CD14-positive monocyte (primary cell): ENCODE data around the gene PRDX6. TPM values are rescaled to one million over a fixed set of nuclear protein-coding genes. Genes with fewer than 3 reads are reported as not detected.

ENCODE experiments used
- DNase-seq, 3 donors: peaks; one replicate each; pipeline ENCODE4 v3.0.0-alpha.2; 2011 to 2022
- H2AFZ ChIP-seq: 2 replicates; pipeline ENCODE4 v1.6.0; 2012; ENCODE audit warnings: mild to moderate bottlenecking, low read depth, low read length, inconsistent platforms; ENCODE audit not compliant: insufficient read depth, poor library complexity, severe bottlenecking
- H3K27ac ChIP-seq, 2 donors: 1 replicate in 1 of 2; 2 replicates in 1 of 2; pipeline ENCODE4 v1.5.1; 2012 to 2013; ENCODE audit warnings: low read length in 2 of 2, control low read depth in 1 of 2, inconsistent platforms in 1 of 2, low read depth in 1 of 2, mild to moderate bottlenecking in 1 of 2
- H3K27me3 ChIP-seq, 2 donors: one replicate each; pipeline versions ENCODE4 v1.6.0 to v1.6.1; 2011 to 2013; ENCODE audit warnings: low read length in 2 of 2; ENCODE audit not compliant: control insufficient read depth in 2 of 2, insufficient read depth in 2 of 2
- H3K36me3 ChIP-seq, 2 donors: replicated peaks in 1 of 2; 1 replicate in 1 of 2; 2 replicates in 1 of 2; pipeline versions ENCODE4 v1.5.1 to v1.6.1; 2012 to 2013; ENCODE audit warnings: low read length in 2 of 2, control low read depth in 1 of 2, inconsistent platforms in 1 of 2, mild to moderate bottlenecking in 1 of 2; ENCODE audit not compliant: insufficient read depth in 2 of 2, control insufficient read depth in 1 of 2
- H3K4me1 ChIP-seq, 2 donors: 1 replicate in 1 of 2; 2 replicates in 1 of 2; pipeline versions ENCODE4 v1.5.1 to v1.6.1; 2012 to 2013; ENCODE audit warnings: low read length in 2 of 2, control low read depth in 1 of 2, inconsistent platforms in 1 of 2, mild to moderate bottlenecking in 1 of 2, moderate library complexity in 1 of 2; ENCODE audit not compliant: insufficient read depth in 2 of 2, control insufficient read depth in 1 of 2
- H3K4me2 ChIP-seq: replicated peaks from 2 replicates; pipeline ENCODE3; 2012; ENCODE audit warnings: low read length, moderate library complexity, mild to moderate bottlenecking; ENCODE audit not compliant: poor library complexity, severe bottlenecking; ENCODE audit errors: extremely low read depth
- H3K4me3 ChIP-seq, 3 experiments: fragments of 200-600 bp in 1 of 3; sonication (generic) in 1 of 3; replicated peaks in 1 of 3; 1 replicate in 2 of 3; 2 replicates in 1 of 3; pipeline ENCODE4 v1.5.1; 2011 to 2013; ENCODE audit warnings: low read length in 3 of 3, mild to moderate bottlenecking in 3 of 3, control low read depth in 2 of 3, low read depth in 2 of 3, inconsistent platforms in 1 of 3, moderate library complexity in 1 of 3
- H3K79me2 ChIP-seq: 2 replicates; pipeline ENCODE4 v1.6.0; 2012; ENCODE audit warnings: mild to moderate bottlenecking, control low read depth, inconsistent platforms, low read length, moderate library complexity; ENCODE audit not compliant: insufficient read depth
- H3K9ac ChIP-seq: 2 replicates; pipeline ENCODE4 v1.6.0; 2017; ENCODE audit warnings: low read length, mild to moderate bottlenecking; ENCODE audit not compliant: insufficient read depth, poor library complexity, severe bottlenecking
- H3K9me3 ChIP-seq, 2 donors: replicated peaks in 1 of 2; 1 replicate in 1 of 2; 2 replicates in 1 of 2; pipeline versions ENCODE4 v1.5.1 to v1.6.1; 2012 to 2013; ENCODE audit warnings: low read length in 2 of 2, control low read depth in 1 of 2; ENCODE audit not compliant: control insufficient read depth in 1 of 2, insufficient read depth in 1 of 2
- H4K20me1 ChIP-seq: 2 replicates; pipeline ENCODE4 v1.6.0; 2012; ENCODE audit warnings: mild to moderate bottlenecking, low read length, control low read depth, moderate library complexity; ENCODE audit not compliant: insufficient read depth
- H3K27ac Mint-ChIP-seq, 7 donors: one replicate each; pipeline ENCODE4 v1.8.0; 2020; ENCODE audit warnings: mild to moderate bottlenecking in 7 of 7, mixed read lengths in 7 of 7, moderate library complexity in 6 of 7, inconsistent platforms in 2 of 7
- H3K27me3 Mint-ChIP-seq, 3 donors: one replicate each; pipeline ENCODE4 v1.8.0; 2021 to 2022; ENCODE audit warnings: low read depth in 3 of 3, mild to moderate bottlenecking in 3 of 3, mixed read lengths in 3 of 3, moderate library complexity in 3 of 3, inconsistent platforms in 1 of 3
- H3K36me3 Mint-ChIP-seq, 2 donors: one replicate each; pipeline ENCODE4 v1.8.0; 2020; ENCODE audit warnings: mixed read lengths in 2 of 2, inconsistent platforms in 1 of 2, mild to moderate bottlenecking in 1 of 2
- H3K4me1 Mint-ChIP-seq: one replicate; pipeline ENCODE4 v1.8.0; 2020; ENCODE audit warnings: mild to moderate bottlenecking, mixed read lengths
- H3K4me3 Mint-ChIP-seq, 2 donors: one replicate each; pipeline ENCODE4 v1.8.0; 2020; ENCODE audit warnings: mild to moderate bottlenecking in 2 of 2, mixed read lengths in 2 of 2, moderate library complexity in 1 of 2
- H3K9me3 Mint-ChIP-seq, 7 donors: one replicate each; pipeline ENCODE4 v1.8.0; 2020 to 2022; ENCODE audit warnings: mixed read lengths in 7 of 7, mild to moderate bottlenecking in 6 of 7, moderate library complexity in 6 of 7, inconsistent platforms in 2 of 7
- CTCF ChIP-seq: fragments of 200-600 bp; IDR thresholded peaks from one replicate; pipeline ENCODE4 v1.8.0; 2022; ENCODE audit warnings: antibody characterized with exemption, mild to moderate bottlenecking
- WGBS: methylation state at CpG from one replicate; pipeline ENCODE4 v1.1.5; 2013; ENCODE audit warnings: missing lambda C conversion rate; ENCODE audit not compliant: insufficient coverage; 5-methylcytosine and 5-hydroxymethylcytosine counted together
- intact Hi-C, 2 donors: fragments of 100-400 bp; cut with micrococcal nuclease; formaldehyde crosslinking; loops; one replicate each; pipeline versions ENCODE4 v1.15.0 to v1.15.1; 2023
- polyA plus RNA-seq, 3 donors: library from polyadenylated mRNA; depleted of rRNA in 1 of 3; unstranded in 2 of 3; stranded (reverse) in 1 of 3; fragments of 300-500 nt in 2 of 3; fragments of >200 nt in 1 of 3; fragmentation: Illumina TruSeq in 2 of 3; gene quantifications; 1 replicate in 2 of 3; 2 replicates in 1 of 3; pipeline ENCODE4 v1.2.3, GENCODE V29; 2012 to 2021

Gene PRDX6
- polyA plus RNA-seq, 3 donors = 89.5 to 142 (median 119) TPM

GRCh38 chr1:173503391-173503790 is 26.3 kb downstream of the PRDX6 start:
- H3K27me3 Mint-ChIP-seq = peaks cover 0 to 1% (median 0%) of the 10 kb centered on the region in 3 donors
- H3K4me2 ChIP-seq = no peak overlapping the region
- 100% methylated on average over 3 of the region's 4 CpGs for WGBS
- TF ChIP-seq CTCF = no peak
- no peaks in the 10 kb centered on the region for H3K36me3 Mint-ChIP-seq
- no peaks in the 10 kb centered on the region for H3K36me3 ChIP-seq
- H3K4me3 Mint-ChIP-seq = no peak overlapping the region
- no peak overlapping the region for H3K27ac Mint-ChIP-seq
- no peaks in the 10 kb centered on the region for H3K4me1 ChIP-seq
- no peaks in the 10 kb centered on the region for H4K20me1 ChIP-seq
- intact Hi-C loops = no loop called here
- H3K9me3 ChIP-seq = no peaks in the 10 kb centered on the region
- peaks cover 0 to 3% (median 0%) of the 10 kb centered on the region in 7 donors for H3K9me3 Mint-ChIP-seq
- no peak for DNase-seq
- no peak overlapping the region for H2AFZ ChIP-seq
- no peaks in the 10 kb centered on the region for H3K79me2 ChIP-seq
- H3K4me1 Mint-ChIP-seq = no peaks in the 10 kb centered on the region
- H3K4me3 ChIP-seq = no peak overlapping the region
- no peaks in the 10 kb centered on the region for H3K27me3 ChIP-seq
- no peak overlapping the region for H3K9ac ChIP-seq
- H3K27ac ChIP-seq = no peak overlapping the region

- intact Hi-C loops = no loop called here
- H3K27ac ChIP-seq = no peak overlapping the region
- no peaks in the 10 kb centered on the region for H3K79me2 ChIP-seq
- H3K9ac ChIP-seq = no peak overlapping the region
- H4K20me1 ChIP-seq = no peaks in the 10 kb centered on the region
- H2AFZ ChIP-seq = no peak overlapping the region
- no peak for DNase-seq
- H3K27me3 Mint-ChIP-seq = peaks cover 0 to 1% (median 0%) of the 10 kb centered on the region in 3 donors
- no peaks in the 10 kb centered on the region for H3K4me1 ChIP-seq
- no peaks in the 10 kb centered on the region for H3K4me1 Mint-ChIP-seq
- no CpG with 5 or more reads among the region's 4 CpGs for WGBS
- no peaks in the 10 kb centered on the region for H3K9me3 ChIP-seq
- H3K27ac Mint-ChIP-seq = no peak overlapping the region
- no peak for TF ChIP-seq CTCF
- no peaks in the 10 kb centered on the region for H3K36me3 Mint-ChIP-seq
- no peak overlapping the region for H3K4me2 ChIP-seq
- no peaks in the 10 kb centered on the region for H3K27me3 ChIP-seq
- H3K4me3 Mint-ChIP-seq = no peak overlapping the region
- H3K36me3 ChIP-seq = no peaks in the 10 kb centered on the region
- H3K9me3 Mint-ChIP-seq = peaks cover 0 to 2% (median 0%) of the 10 kb centered on the region in 7 donors
- no peak overlapping the region for H3K4me3 ChIP-seq
Measured at GRCh38 chr1:173504268-173504667, 27.1 kb downstream of the PRDX6 start.
